ENCODE results near the gene HABP4.

The HABP4 gene

GRCh38 chr9:96522366-96522765 lies 72.4 kb downstream of the HABP4 start:
- no peak for DNase-seq (ENCODE audit: low read depth)

- DNase-seq (ENCODE audit: low read depth), result peak; percentile 29
These were observed 73.4 kb downstream of the HABP4 start for GRCh38 chr9:96523374-96523773.

DNA sequence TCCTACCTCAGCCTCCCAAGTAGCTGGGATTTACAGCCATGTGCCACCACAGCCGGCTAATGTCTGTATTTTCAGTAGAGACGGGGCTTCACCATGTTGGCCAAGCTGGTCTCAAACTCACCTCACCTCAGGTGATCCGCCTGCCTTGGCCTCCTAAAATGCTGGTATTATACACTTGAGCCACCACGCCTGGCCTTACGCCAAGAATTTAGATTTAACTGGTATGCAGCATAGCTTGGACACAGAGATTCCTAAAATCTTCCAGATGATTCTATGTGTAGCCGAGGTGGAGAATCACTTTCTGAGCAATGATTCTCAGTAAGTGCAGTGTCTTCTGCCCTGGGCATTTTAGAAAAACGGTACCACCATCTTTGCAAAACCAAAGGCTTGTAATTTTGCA lies 74.1 kb downstream of the HABP4 start:
- no peak for DNase-seq (ENCODE audit: low read depth)

DNA sequence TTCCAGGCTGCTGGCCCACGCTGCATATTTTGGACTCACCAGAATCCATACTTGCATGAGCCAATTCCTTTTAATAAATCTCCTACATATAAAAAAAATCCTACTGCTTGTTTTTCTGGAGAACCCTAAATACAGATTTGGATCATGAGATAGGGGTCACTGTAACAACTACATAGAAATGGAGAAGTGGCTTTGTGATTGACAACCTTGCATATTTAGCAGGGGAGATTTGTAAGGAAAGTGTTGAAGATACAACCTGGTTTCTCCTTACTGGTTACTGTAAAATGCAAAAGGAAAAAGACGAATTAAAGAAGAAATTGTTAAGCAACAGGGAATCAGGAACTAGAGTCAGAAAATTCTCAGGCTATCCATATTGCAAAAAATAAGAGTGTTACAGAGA lies 74.8 kb downstream of the HABP4 start:
- DNase-seq (ENCODE audit: low read depth), result no peak

GRCh38 chr9:96532173-96532572 lies 82.2 kb downstream of the HABP4 start:
- DNase-seq (ENCODE audit: low read depth), result no peak

DNA sequence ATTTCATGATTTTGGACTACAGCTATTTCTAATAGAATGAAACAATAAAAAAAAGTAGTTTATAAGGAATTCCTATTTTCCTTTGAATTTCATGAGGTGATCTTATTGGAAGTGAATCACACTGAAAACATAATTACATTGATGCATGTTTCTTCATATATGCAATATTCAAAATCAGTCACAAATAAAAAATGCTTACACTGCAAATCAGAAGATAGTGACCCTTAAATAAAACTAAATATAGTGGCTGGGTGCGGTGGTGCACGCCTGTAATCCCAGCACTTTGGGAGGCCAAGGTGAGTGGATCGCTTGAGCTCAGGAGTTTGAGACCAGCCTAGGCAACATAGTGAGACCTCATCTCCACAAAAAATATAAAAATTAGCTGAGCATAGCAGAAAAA lies 90.1 kb downstream of the HABP4 start:
- no peak for DNase-seq (ENCODE audit: low read depth)
